Naive thymus-derived CD4-positive, alpha-beta T cell (primary cell): Measurements from ENCODE around the gene QSOX2. TPM values are rescaled to one million over a fixed set of nuclear protein-coding genes. Genes with fewer than 3 reads are reported as not detected.

ENCODE experiments used
- ATAC-seq: fragments of 150-1000 bp; cut with Tn5 transposase; 2 replicates; pipeline ENCODE4 v1.10.0; 2021; ENCODE audit warnings: mild to moderate bottlenecking, moderate library complexity
- CTCF ChIA-PET: fragments of 350-600 bp; sonication (Branson Sonifier 250); formaldehyde crosslinking; loops from one replicate; lab custom pipeline; 2021; ENCODE audit warnings: antibody characterized with exemption; lab: Charles Lee
- POLR2A ChIA-PET: fragments of 350-600 bp; sonication (Branson Sonifier 250); formaldehyde crosslinking; loops from one replicate; lab custom pipeline; 2021; ENCODE audit warnings: antibody characterized with exemption, inconsistent platforms; lab: Charles Lee
- DNase-seq, 9 donors: peaks; one replicate each; pipeline versions ENCODE4 v3.0.0 to v3.0.0-alpha.2; 2020 to 2022; ENCODE audit warnings: mixed read lengths in 1 of 9
- H3K27ac ChIP-seq: one replicate; pipeline ENCODE4 v1.7.0; 2013; ENCODE audit warnings: mild to moderate bottlenecking, low read depth, low read length, moderate library complexity
- H3K27me3 ChIP-seq, 2 donors: one replicate each; pipeline ENCODE4 v1.7.0; 2013; ENCODE audit warnings: low read length in 2 of 2, mild to moderate bottlenecking in 2 of 2, moderate library complexity in 2 of 2; ENCODE audit not compliant: control insufficient read depth in 2 of 2, insufficient read depth in 2 of 2
- H3K36me3 ChIP-seq, 3 experiments: 1 replicate in 2 of 3; 2 replicates in 1 of 3; pipeline ENCODE4 v1.7.0; 2013; ENCODE audit warnings: low read length in 3 of 3, mild to moderate bottlenecking in 3 of 3, moderate library complexity in 1 of 3; ENCODE audit not compliant: insufficient read depth in 3 of 3, control insufficient read depth in 2 of 3
- H3K4me1 ChIP-seq, 2 donors: one replicate each; pipeline ENCODE4 v1.7.0; 2013; ENCODE audit warnings: low read length in 2 of 2, mild to moderate bottlenecking in 2 of 2, moderate library complexity in 1 of 2; ENCODE audit not compliant: control insufficient read depth in 2 of 2, insufficient read depth in 2 of 2
- H3K4me3 ChIP-seq: 2 replicates; pipeline ENCODE4 v1.7.0; 2013; ENCODE audit warnings: mild to moderate bottlenecking, low read length
- H3K9me3 ChIP-seq, 3 experiments: 1 replicate in 2 of 3; 2 replicates in 1 of 3; pipeline ENCODE4 v1.7.0; 2013; ENCODE audit warnings: low read length in 3 of 3; ENCODE audit not compliant: control insufficient read depth in 2 of 3
- H3K27ac Mint-ChIP-seq, 9 donors: one replicate each; pipeline ENCODE4 v1.8.0; 2020 to 2022; ENCODE audit warnings: mixed read lengths in 9 of 9, mild to moderate bottlenecking in 8 of 9, moderate library complexity in 5 of 9, inconsistent platforms in 2 of 9
- H3K27me3 Mint-ChIP-seq, 5 donors: one replicate each; pipeline ENCODE4 v1.8.0; 2021 to 2022; ENCODE audit warnings: mixed read lengths in 5 of 5, mild to moderate bottlenecking in 1 of 5
- H3K36me3 Mint-ChIP-seq, 5 donors: one replicate each; pipeline ENCODE4 v1.8.0; 2020 to 2022; ENCODE audit warnings: mixed read lengths in 5 of 5, mild to moderate bottlenecking in 3 of 5, inconsistent platforms in 1 of 5
- H3K4me1 Mint-ChIP-seq, 7 donors: one replicate each; pipeline ENCODE4 v1.8.0; 2020 to 2022; ENCODE audit warnings: mixed read lengths in 7 of 7, mild to moderate bottlenecking in 3 of 7, inconsistent platforms in 1 of 7
- H3K4me3 Mint-ChIP-seq, 10 donors: one replicate each; pipeline ENCODE4 v1.8.0; 2020 to 2022; ENCODE audit warnings: mild to moderate bottlenecking in 10 of 10, mixed read lengths in 10 of 10, moderate library complexity in 6 of 10, inconsistent platforms in 2 of 10
- H3K9me3 Mint-ChIP-seq, 11 donors: one replicate each; pipeline ENCODE4 v1.8.0; 2020 to 2022; ENCODE audit warnings: mixed read lengths in 11 of 11, mild to moderate bottlenecking in 4 of 11, inconsistent platforms in 1 of 11, moderate library complexity in 1 of 11
- intact Hi-C, 2 donors: fragments of 100-400 bp; cut with micrococcal nuclease; formaldehyde crosslinking; loops; one replicate each; pipeline ENCODE4 v1.15.1; 2023
- polyA plus RNA-seq, 2 donors: library from polyadenylated mRNA; unstranded; fragments of 300-500 nt; fragmentation: Illumina TruSeq; gene quantifications; one replicate each; pipeline ENCODE4 v1.2.3, GENCODE V29; 2021
- total RNA-seq, 6 experiments: library from RNA in 5 of 6; stranded (reverse) in 5 of 6; gene quantifications; 1 replicate in 5 of 6; 2 replicates in 1 of 6; pipeline ENCODE4 v1.2.3 and lab custom pipeline; 2021 to 2026

The QSOX2 gene
- total and polyA plus RNA-seq, 7 experiments from 2014 or later = 0.26 to 15.9 (median 11.9) TPM

GRCh38 chr9:136191960-136192286 is 53.7 kb downstream of the QSOX2 start:
- DNase-seq = no peak
- Histone ChIP-seq H3K4me1 (no peaks in the 10 kb centered on the region), H3K4me3 (no peak overlapping the region), H3K9me3 (no peaks in the 10 kb centered on the region), H3K27me3 (peaks cover 0 to 7% of the 10 kb centered on the region in 2 donors), H3K27ac (no peak overlapping the region), H3K36me3 (no peaks in the 10 kb centered on the region)
- ATAC-seq = no peak
- POLR2A ChIA-PET = no interaction called here
- intact Hi-C loops = no loop called here
- Mint-ChIP-seq H3K4me1 (peaks cover 0 to 8% (median 3%) of the 10 kb centered on the region in 7 donors), H3K27ac (no peak overlapping the region), H3K27me3 (peaks cover 27 to 46% (median 33%) of the 10 kb centered on the region in 5 donors), H3K36me3 (no peaks in the 10 kb centered on the region), H3K4me3 (no peak overlapping the region), H3K9me3 (peaks cover 0 to 2% (median 0%) of the 10 kb centered on the region in 11 donors)
- CTCF ChIA-PET = no interaction called here

GRCh38 chr9:136191099-136191959 is 54.3 kb downstream of the QSOX2 start:
- ATAC-seq = no peak
- Histone ChIP-seq H3K4me3 (no peak overlapping the region), H3K9me3 (no peaks in the 10 kb centered on the region), H3K36me3 (no peaks in the 10 kb centered on the region), H3K27me3 (peaks cover 0 to 6% of the 10 kb centered on the region in 2 donors), H3K27ac (no peak overlapping the region), H3K4me1 (no peaks in the 10 kb centered on the region)
- ChIA-PET CTCF (no interaction called here), POLR2A (no interaction called here)
- Mint-ChIP-seq H3K27ac (no peak overlapping the region), H3K9me3 (no peaks in the 10 kb centered on the region), H3K4me1 (peaks cover 0 to 3% (median 0%) of the 10 kb centered on the region in 7 donors), H3K27me3 (peaks cover 22 to 43% (median 33%) of the 10 kb centered on the region in 5 donors), H3K36me3 (no peaks in the 10 kb centered on the region), H3K4me3 (no peak overlapping the region)
- intact Hi-C loops = no loop called here
- DNase-seq = no peak

- ChIA-PET CTCF (no interaction called here), POLR2A (no interaction called here)
- no peak overlapping the region for H3K4me3 ChIP-seq
- no peak overlapping the region for H3K27ac Mint-ChIP-seq
- H3K4me1 ChIP-seq = no peaks in the 10 kb centered on the region
- no peak overlapping the region for H3K4me3 Mint-ChIP-seq
- intact Hi-C loops = no loop called here
- H3K27me3 ChIP-seq = no peaks in the 10 kb centered on the region
- ATAC-seq (no peak), DNase-seq (no peak)
- H3K4me1 Mint-ChIP-seq = no peaks in the 10 kb centered on the region
- H3K36me3 Mint-ChIP-seq = no peaks in the 10 kb centered on the region
- H3K36me3 ChIP-seq = no peaks in the 10 kb centered on the region
- H3K27ac ChIP-seq = no peak overlapping the region
- no peaks in the 10 kb centered on the region for H3K9me3 ChIP-seq
- H3K27me3 Mint-ChIP-seq = peaks cover 16 to 40% (median 28%) of the 10 kb centered on the region in 5 donors
- no peaks in the 10 kb centered on the region for H3K9me3 Mint-ChIP-seq
Observed at GRCh38 chr9:136190656-136191055, 55.0 kb downstream of the QSOX2 start.

GRCh38 chr9:136190237-136190601 is 55.4 kb downstream of the QSOX2 start:
- no peak overlapping the region for H3K4me3 Mint-ChIP-seq
- H3K9me3 Mint-ChIP-seq = no peaks in the 10 kb centered on the region
- peaks cover 16 to 43% (median 28%) of the 10 kb centered on the region in 5 donors for H3K27me3 Mint-ChIP-seq
- H3K4me1 ChIP-seq = no peaks in the 10 kb centered on the region
- POLR2A ChIA-PET = no interaction called here
- H3K27ac Mint-ChIP-seq = no peak overlapping the region
- H3K27me3 ChIP-seq = no peaks in the 10 kb centered on the region
- no peaks in the 10 kb centered on the region for H3K9me3 ChIP-seq
- intact Hi-C loops = no loop called here
- DNase-seq = no peak
- no peaks in the 10 kb centered on the region for H3K36me3 ChIP-seq
- H3K36me3 Mint-ChIP-seq = no peaks in the 10 kb centered on the region
- CTCF ChIA-PET = no interaction called here
- H3K27ac ChIP-seq = no peak overlapping the region
- no peaks in the 10 kb centered on the region for H3K4me1 Mint-ChIP-seq
- H3K4me3 ChIP-seq = no peak overlapping the region
- no peak for ATAC-seq

- no peaks in the 10 kb centered on the region for H3K4me1 ChIP-seq
- Mint-ChIP-seq H3K27me3 (peaks cover 18 to 46% (median 28%) of the 10 kb centered on the region in 5 donors), H3K36me3 (no peaks in the 10 kb centered on the region), H3K4me3 (no peak overlapping the region), H3K27ac (no peak overlapping the region), H3K9me3 (peaks cover 0 to 1% (median 0%) of the 10 kb centered on the region in 11 donors), H3K4me1 (no peaks in the 10 kb centered on the region)
- no peaks in the 10 kb centered on the region for H3K9me3 ChIP-seq
- intact Hi-C loops = no loop called here
- DNase-seq (no peak), ATAC-seq (no peak)
- no peaks in the 10 kb centered on the region for H3K36me3 ChIP-seq
- CTCF ChIA-PET = no interaction called here
- POLR2A ChIA-PET = no interaction called here
- no peak overlapping the region for H3K4me3 ChIP-seq
- H3K27ac ChIP-seq = no peak overlapping the region
- H3K27me3 ChIP-seq = no peaks in the 10 kb centered on the region
Observed at GRCh38 chr9:136189394-136190236, 56.0 kb downstream of the QSOX2 start.

- no peaks in the 10 kb centered on the region for H3K36me3 ChIP-seq
- ChIA-PET CTCF (interaction anchor here (0.6 kb wide), 1 partner anchor 545 kb away, joined by 3 read pairs; no protein-coding TSS in a partner anchor), POLR2A (interaction anchor here (0.7 kb wide), 1 partner anchor 35 kb away, joined by 3 read pairs; no protein-coding TSS in a partner anchor)
- ATAC-seq (no peak), DNase-seq (no peak)
- Mint-ChIP-seq H3K36me3 (no peaks in the 10 kb centered on the region), H3K4me3 (no peak overlapping the region), H3K9me3 (peaks cover 0 to 1% (median 0%) of the 10 kb centered on the region in 11 donors), H3K4me1 (no peaks in the 10 kb centered on the region), H3K27ac (no peak overlapping the region), H3K27me3 (peaks cover 18 to 43% (median 28%) of the 10 kb centered on the region in 5 donors)
- H3K27me3 ChIP-seq = no peaks in the 10 kb centered on the region
- H3K4me1 ChIP-seq = no peaks in the 10 kb centered on the region
- no peak overlapping the region for H3K4me3 ChIP-seq
- H3K9me3 ChIP-seq = no peaks in the 10 kb centered on the region
- no peak overlapping the region for H3K27ac ChIP-seq
- intact Hi-C loops = no loop called here
Observed at GRCh38 chr9:136187683-136188586, 57.7 kb downstream of the QSOX2 start.
